Ovary (tissue), 3 donors: ENCODE results near the gene PUDP.

Source experiments
- CTCF ChIP-seq, 3 donors: fragments of 450-650 bp in 2 of 3; fragments of 200-600 bp in 1 of 3; IDR thresholded peaks; one replicate each; pipeline versions ENCODE4 v1.5.1 to v1.8.0; 2016 to 2022; ENCODE audit warnings: antibody characterized with exemption in 3 of 3, mild to moderate bottlenecking in 1 of 3
- EP300 ChIP-seq: sonication (generic); formaldehyde crosslinking; IDR thresholded peaks from one replicate; pipeline ENCODE4 v1.6.1; 2017; ENCODE audit warnings: antibody characterized with exemption
- POLR2A ChIP-seq: fragments of 450-650 bp; IDR thresholded peaks from one replicate; pipeline ENCODE4 v1.6.1; 2017; ENCODE audit warnings: antibody characterized with exemption, mild to moderate bottlenecking, moderate library complexity
- donor health status: DM: no; HTN: no; CAD: no.

GRCh38 chrX:7188672-7189071 is 40.7 kb upstream of the PUDP start:
- TF ChIP-seq POLR2A (no peak), CTCF (IDR thresholded peaks at IDR 0.05) (no peak), EP300 (no peak)
